ENCODE results near the gene SLC5A11.
"Not testable (repeated sequence)": the region's sequence is repeated elsewhere in the genome, so short reads cannot be mapped to it uniquely, and the experiment has no call there.

SLC5A11 gene

GRCh38 chr16:24836836-24837235 is 8.9 kb upstream of the SLC5A11 start:
- no peak for TF ChIP-seq CTCF (conservative IDR thresholded peaks at IDR 0.05; ENCODE audit: low read depth, low read length)
- no peak for DNase-seq (ENCODE audit: low read depth)
- no peak overlapping the region for H3K4me3 ChIP-seq (ENCODE audit: low read depth, low read length)

- no peak overlapping the region for H3K4me3 ChIP-seq (ENCODE audit: low read depth, low read length)
- TF ChIP-seq CTCF (conservative IDR thresholded peaks at IDR 0.05; ENCODE audit: low read depth, low read length): no peak
- DNase-seq (ENCODE audit: low read depth): no peak
These were observed 7.8 kb upstream of the SLC5A11 start for GRCh38 chr16:24837969-24838368.

- TF ChIP-seq CTCF (conservative IDR thresholded peaks at IDR 0.05; ENCODE audit: low read depth, low read length): no peak
- H3K4me3 ChIP-seq (ENCODE audit: low read depth, low read length): peak overlapping the region; percentile 21
These were observed 7.1 kb upstream of the SLC5A11 start for GRCh38 chr16:24838554-24839266.

GRCh38 chr16:24839347-24839972 is 6.3 kb upstream of the SLC5A11 start:
- H3K4me3 ChIP-seq (ENCODE audit: low read depth, low read length): no peak overlapping the region
- DNase-seq (ENCODE audit: low read depth): no peak
- no peak for TF ChIP-seq CTCF (conservative IDR thresholded peaks at IDR 0.05; ENCODE audit: low read depth, low read length)

More at GRCh38 chr16:24838554-24839266, 7.1 kb upstream of the SLC5A11 start:
- DNase-seq (ENCODE audit: low read depth): peak; percentile 74

- TF ChIP-seq CTCF (conservative IDR thresholded peaks at IDR 0.05; ENCODE audit: low read depth, low read length): no peak
- no peak overlapping the region for H3K4me3 ChIP-seq (ENCODE audit: low read depth, low read length)
- DNase-seq (ENCODE audit: low read depth): no peak
These were observed 4.5 kb upstream of the SLC5A11 start for GRCh38 chr16:24841291-24841690.

GRCh38 chr16:24844101-24845030 is 1.4 kb upstream of the SLC5A11 start:
- TF ChIP-seq CTCF (conservative IDR thresholded peaks at IDR 0.05; ENCODE audit: low read depth, low read length): no peak
- no peak for DNase-seq (ENCODE audit: low read depth)
- H3K4me3 ChIP-seq (ENCODE audit: low read depth, low read length): no peak overlapping the region

- H3K4me3 ChIP-seq (ENCODE audit: low read depth, low read length); DNase-seq (ENCODE audit: low read depth): not testable (repeated sequence)
These were observed 765 bp upstream of the SLC5A11 start for GRCh38 chr16:24845031-24845365.

All from choroid plexus epithelial cell (primary cell).